IPS DF 19.7 (cell line): ENCODE measurements around the gene PAPPA.

ENCODE experiments used
- DNase-seq: peaks from one replicate; pipeline ENCODE4 v3.0.0-alpha.2; 2013; ENCODE audit warnings: low read depth, low spot score

The PAPPA gene

DNA sequence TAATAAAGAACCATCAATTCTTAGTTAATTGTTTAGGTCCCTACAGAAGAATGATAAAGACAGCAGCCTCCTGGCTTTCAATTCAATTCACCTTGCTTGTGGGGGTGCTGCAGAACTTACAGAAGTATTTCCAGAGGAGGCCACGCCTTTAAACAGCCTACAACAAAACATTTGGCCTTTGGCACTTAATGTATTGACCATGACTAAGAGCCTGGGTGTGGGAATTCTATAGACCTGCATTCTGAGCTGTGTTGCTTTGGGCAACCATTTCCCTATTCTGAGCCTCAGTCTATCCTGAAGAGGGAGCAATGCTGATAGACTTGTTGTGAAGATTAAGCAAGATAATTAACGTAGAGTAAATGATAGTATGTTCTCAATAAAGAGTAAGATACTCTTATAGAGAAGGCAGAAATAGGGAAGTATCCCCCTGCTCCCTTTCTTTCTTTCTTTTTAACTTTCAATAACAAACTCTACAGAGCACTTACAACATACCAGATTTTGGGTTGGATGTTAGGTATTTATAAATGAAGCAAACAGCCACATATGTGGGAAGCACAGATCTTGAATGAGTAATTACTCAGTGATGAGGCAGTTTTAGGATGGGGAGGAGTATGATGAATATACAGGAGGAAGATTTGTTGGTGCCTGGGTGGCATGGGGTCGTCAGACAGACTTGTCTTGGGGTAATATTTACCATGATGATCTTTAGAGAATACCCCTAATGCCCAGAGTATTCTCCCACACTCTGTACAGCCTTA is 28.4 kb downstream of the PAPPA start:
- DNase-seq, result no peak

DNA sequence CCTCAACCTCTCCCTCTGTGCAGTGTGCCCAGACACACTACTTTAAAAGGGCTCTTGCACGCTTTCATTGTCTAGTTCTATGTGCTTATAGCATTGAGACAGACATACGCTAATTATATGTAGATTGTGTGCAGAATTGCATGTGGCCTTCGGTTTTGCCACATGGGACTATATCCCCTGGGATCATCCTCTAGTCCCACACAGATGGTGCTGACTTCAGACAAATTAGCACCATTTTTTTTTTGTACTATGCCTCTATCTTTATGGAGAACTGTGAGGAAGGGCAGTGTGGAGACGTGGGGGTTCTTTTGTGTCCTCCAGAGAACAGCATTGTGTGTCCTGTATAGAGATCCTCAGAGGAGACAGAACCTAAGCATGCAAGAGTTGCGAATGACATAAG is 29.3 kb downstream of the PAPPA start:
- no peak for DNase-seq

- DNase-seq, result no peak
Observed at GRCh38 chr9:116187570-116188170, 34.1 kb downstream of the PAPPA start.

GRCh38 chr9:116189683-116190082 is 36.1 kb downstream of the PAPPA start:
- DNase-seq, result no peak

GRCh38 chr9:116190637-116191396 is 37.2 kb downstream of the PAPPA start:
- DNase-seq, result no peak

- no peak for DNase-seq
Observed at GRCh38 chr9:116191576-116192415, 38.2 kb downstream of the PAPPA start.

DNA sequence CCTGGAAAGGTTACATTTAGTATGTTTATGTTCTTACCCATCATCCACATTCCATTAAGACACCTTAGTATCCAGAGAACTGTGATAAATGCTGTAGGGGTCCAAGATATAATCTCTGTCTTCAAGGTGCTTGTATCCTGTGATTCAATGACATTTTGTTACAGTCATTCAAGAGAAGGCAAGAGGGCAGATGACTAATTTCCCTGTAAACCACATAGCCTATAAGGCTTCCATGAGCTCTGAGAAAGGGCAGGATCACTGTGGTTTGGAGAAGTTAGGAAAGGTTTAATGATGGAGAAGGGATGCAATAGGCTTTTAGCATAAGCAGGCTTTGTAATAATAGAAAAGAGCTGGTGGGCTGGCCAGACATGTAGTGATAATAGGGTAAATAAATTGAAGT is 40.0 kb downstream of the PAPPA start:
- DNase-seq, result no peak

- DNase-seq, result no peak
Observed at GRCh38 chr9:116196806-116197205, 43.2 kb downstream of the PAPPA start.

- DNase-seq, result no peak
Observed at GRCh38 chr9:116198344-116198743, 44.8 kb downstream of the PAPPA start.

DNA sequence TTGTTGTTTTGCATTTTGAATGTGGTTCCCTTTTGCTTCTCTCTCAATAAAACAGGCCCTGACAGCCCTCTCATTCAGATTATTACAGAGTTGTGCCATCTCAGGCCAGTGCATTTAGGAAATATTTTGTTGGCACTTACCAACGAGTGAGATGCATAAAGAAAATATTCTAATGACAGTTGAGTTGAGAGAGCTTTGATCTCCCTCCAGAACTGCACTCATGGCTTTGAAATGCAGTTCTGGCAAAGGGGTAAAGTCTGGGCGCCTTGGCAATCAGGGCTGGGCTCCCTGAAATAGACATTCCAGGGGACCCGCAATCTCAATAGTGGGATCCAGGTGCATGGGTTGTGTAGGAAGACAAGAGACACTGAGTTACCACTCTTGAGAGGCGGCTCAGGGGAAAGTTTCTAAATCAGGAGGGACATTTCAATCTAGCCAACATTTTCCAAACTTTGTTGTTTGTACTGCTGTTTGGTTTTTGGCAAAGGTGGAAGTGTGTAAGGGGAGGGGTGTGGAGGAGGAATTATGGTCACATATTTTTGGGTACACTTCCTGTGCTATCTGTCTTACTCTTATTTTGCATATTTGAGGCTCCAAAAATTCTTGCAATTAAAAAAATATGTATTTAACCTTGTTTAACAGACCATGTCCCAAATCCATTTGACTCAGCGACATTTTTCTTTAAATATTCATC is 48.8 kb downstream of the PAPPA start:
- no peak for DNase-seq

GRCh38 chr9:116204252-116204882 is 50.8 kb downstream of the PAPPA start:
- no peak for DNase-seq

GRCh38 chr9:116207371-116208111 is 54.0 kb downstream of the PAPPA start:
- DNase-seq, result no peak

DNA sequence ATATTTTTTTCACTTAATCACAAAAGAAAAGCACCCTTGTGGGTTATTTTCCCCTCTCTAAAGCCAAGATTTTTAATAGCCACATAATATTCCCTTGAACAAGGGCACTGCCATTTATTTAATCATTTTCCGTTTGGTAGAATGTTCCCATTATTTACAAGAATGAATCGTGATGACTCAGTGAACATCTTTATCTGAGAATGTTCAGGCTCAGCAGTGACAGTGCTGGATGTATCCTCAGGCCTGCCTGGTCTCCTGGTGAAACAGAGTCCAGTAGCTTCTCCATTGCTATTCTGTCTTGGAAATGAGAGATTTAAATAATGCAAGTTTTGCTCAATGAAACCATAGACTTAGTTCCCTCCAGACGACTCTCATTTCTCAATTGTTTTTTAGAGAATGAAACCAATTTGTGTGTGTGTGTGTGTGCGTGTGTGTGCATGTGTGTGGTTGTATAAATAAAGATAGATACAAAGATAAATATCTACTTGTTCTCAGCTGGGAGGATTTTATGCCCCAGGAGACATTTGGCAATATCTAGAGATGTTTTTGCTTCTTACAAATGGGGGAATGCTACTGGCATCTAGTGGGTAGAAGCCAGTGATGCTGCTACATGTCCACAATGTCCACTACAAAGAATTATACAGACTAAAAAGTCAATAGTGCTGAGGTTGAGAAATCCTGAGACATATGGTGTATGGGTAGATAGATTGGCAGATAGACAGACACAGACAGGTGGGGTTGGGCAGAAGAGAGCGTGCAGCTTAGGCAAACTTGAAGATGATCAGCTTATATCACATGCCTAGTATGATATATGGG is 55.0 kb downstream of the PAPPA start:
- DNase-seq, result no peak

- no peak for DNase-seq
Observed at GRCh38 chr9:116209414-116210116, 56.0 kb downstream of the PAPPA start.

DNA sequence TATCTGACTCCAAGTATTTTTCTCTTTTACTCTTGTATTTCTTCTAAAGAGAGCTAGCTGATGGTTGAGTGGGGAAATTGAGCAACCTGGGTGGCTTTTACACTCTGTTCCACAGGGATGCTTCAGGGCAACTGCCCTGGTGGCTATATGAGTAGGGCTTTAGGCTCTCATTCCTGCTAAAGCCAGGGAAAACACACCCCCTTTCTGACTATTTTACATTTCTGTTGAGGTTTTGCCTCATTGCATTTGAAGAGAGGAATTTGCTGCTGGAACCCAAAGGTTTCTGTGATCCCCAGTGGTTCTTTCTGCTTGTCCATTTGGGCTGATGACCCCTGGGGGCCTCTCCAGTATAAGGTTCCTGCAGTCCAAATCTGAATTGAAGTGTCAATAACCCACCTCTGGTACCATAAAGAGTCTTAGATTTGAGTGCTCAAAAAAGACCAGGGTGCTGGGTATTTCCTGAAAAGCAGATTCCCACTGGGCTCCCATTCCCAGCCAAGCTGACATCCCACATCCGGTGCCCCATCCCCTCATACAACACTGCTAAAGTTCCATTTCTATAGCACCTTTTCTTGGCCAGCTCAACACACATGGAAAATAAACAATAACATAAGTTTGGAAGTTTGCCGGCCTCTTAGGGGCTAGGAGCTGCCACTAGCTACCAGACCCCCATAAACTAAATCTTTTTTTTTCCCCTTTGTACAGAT is 59.5 kb downstream of the PAPPA start:
- DNase-seq, result no peak

DNA sequence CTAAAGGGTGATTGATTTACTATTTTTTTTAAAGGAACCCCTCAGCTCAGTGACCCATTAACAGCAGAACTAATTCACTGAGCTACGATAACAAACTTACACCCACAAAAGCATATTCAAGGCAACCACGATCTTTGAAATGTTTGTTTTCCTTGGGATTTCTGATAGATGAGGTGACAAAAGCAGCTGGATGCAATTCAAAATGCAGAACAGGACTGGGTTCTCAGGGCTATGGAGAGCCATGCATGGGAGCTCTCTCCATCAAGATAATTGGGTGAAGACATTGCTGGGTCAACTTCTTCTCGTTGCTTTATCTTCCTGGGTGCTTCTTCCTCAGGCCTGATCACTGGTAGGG is 60.1 kb downstream of the PAPPA start:
- no peak for DNase-seq

- DNase-seq, result no peak
Observed at GRCh38 chr9:116218399-116218798, 64.8 kb downstream of the PAPPA start.

DNA sequence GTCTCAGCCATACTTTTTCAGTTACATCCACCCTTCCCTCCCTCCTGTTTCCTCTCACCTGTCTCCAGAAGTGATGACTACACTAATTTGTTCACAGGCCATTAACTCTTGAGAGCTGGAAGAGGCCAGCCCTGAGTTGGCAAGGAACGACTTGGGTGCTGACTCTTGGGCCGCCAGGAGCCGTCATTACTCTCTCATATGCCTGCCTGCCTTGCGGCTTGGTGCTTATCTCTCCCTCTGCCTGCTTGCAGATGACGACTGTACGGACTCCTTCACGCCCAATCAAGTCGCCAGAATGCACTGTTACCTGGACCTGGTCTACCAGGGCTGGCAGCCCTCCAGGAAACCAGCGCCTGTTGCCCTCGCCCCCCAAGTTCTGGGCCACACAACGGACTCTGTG is 66.1 kb downstream of the PAPPA start:
- DNase-seq, result no peak
